Measurements from ENCODE around the gene CHML.

DNA sequence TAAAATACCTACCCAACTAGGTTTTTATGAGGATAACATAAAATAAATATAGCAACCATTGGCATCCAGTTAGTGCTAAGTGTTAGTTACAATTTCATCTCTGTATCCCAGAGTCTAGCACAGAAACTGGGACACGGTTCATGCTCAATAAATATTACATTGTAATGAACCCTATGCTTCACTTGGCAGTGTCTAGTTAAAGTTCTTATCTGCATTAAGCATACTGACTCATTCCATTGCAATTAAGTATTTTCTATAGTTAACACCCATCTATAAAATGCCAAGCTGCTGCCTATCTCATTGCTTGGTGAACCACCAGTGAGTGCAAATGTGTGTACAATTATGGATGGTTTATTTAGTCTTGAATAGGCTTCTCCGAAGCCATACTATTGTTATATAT lies 15.2 kb downstream of the CHML start:
- TF ChIP-seq, protein P1, sequence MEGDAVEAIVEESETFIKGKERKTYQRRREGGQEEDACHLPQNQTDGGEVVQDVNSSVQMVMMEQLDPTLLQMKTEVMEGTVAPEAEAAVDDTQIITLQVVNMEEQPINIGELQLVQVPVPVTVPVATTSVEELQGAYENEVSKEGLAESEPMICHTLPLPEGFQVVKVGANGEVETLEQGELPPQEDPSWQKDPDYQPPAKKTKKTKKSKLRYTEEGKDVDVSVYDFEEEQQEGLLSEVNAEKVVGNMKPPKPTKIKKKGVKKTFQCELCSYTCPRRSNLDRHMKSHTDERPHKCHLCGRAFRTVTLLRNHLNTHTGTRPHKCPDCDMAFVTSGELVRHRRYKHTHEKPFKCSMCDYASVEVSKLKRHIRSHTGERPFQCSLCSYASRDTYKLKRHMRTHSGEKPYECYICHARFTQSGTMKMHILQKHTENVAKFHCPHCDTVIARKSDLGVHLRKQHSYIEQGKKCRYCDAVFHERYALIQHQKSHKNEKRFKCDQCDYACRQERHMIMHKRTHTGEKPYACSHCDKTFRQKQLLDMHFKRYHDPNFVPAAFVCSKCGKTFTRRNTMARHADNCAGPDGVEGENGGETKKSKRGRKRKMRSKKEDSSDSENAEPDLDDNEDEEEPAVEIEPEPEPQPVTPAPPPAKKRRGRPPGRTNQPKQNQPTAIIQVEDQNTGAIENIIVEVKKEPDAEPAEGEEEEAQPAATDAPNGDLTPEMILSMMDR (IDR thresholded peaks at IDR 0.05): no peak
- no peak for TF ChIP-seq ZFX (IDR thresholded peaks at IDR 0.05; ENCODE audit: borderline replicate concordance)

Measured in 22Rv1 (cell line).